Measurements from ENCODE around the gene CBLB. TPM values are rescaled to one million over a fixed set of nuclear protein-coding genes. Genes with fewer than 3 reads are reported as not detected.

Gene CBLB
- total RNA-seq, 1 experiment from 2014 or later, result 8.6 TPM

DNA sequence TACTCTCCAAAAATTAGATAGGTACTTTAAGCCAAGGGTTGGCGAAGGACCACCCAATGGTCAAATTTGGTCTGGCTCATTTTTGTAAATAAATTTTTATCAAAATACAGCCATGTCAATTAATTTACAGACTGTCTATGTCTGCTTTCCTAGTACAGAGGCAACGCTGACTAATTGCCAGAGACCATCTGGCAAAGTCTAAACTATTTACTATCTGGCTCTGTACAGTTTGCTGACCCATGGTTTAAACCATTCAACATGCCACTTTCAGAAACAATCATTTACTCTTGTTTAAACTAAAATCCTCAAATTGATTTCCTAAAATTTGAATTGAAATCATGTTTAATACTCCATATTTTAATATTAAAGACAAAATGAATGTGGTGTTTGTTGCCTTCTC is 25.9 kb downstream of the CBLB start:
- H3K9me3 ChIP-seq (ENCODE audit: control insufficient read depth, insufficient read depth, low read depth, low read length), result no peaks in the 10 kb centered on the region
- H3K27ac ChIP-seq (ENCODE audit: low read length), result no peak overlapping the region
- no peaks in the 10 kb centered on the region for H3K27me3 ChIP-seq (ENCODE audit: control insufficient read depth, insufficient read depth, low read length)
- DNase-seq (ENCODE audit: low read depth, low spot score) (no peak), ATAC-seq (no peak)
- no peaks in the 10 kb centered on the region for H3K36me3 ChIP-seq (ENCODE audit: control insufficient read depth, insufficient read depth, low read length)
- H3K4me1 ChIP-seq (ENCODE audit: control insufficient read depth, insufficient read depth, low read length), result no peaks in the 10 kb centered on the region; the same call in 1 of the 2 replicates
- no TSS peak for BruUV-seq (replicated peaks)
- in situ Hi-C loops (cut with HindIII; ENCODE audit: low pct_unique_long_range_greater_than_20kb, low sequenced_read_pairs), result no loop called here
- TF ChIP-seq CTCF (IDR thresholded peaks at IDR 0.05), result no peak
- no peak for TF ChIP-seq TCF7L2 (IDR thresholded peaks at IDR 0.05; ENCODE audit: low read depth, low read length)
- TF ChIP-seq SIN3A (IDR thresholded peaks at IDR 0.05; ENCODE audit: borderline replicate concordance, insufficient read depth, low read depth, low read length), result no peak
- TF ChIP-seq POLR2AphosphoS5 (IDR thresholded peaks at IDR 0.05; ENCODE audit: low read depth, low read length), result no peak
- TF ChIP-seq REST (IDR thresholded peaks at IDR 0.05; ENCODE audit: insufficient read depth in 1 of 2, low read depth in 2 of 2, low read length in 1 of 2), result no peak
- POLR2A ChIA-PET, result no interaction called here
- intact Hi-C loops (cut with micrococcal nuclease; ENCODE audit: unreplicated experiment), result no loop called here
- no peak overlapping the region for H3K4me3 ChIP-seq (ENCODE audit: low read depth in 2 of 2, low read length in 2 of 2)
- CTCF ChIA-PET, result no interaction called here

GRCh38 chr3:105842449-105842848 is 26.4 kb downstream of the CBLB start:
- ChIA-PET POLR2A (no interaction called here), CTCF (no interaction called here)
- Histone ChIP-seq H3K36me3 (ENCODE audit: control insufficient read depth, insufficient read depth, low read length) (no peaks in the 10 kb centered on the region), H3K27ac (ENCODE audit: low read length) (no peak overlapping the region), H3K4me3 (ENCODE audit: low read depth in 2 of 2, low read length in 2 of 2) (no peak overlapping the region), H3K4me1 (ENCODE audit: control insufficient read depth, insufficient read depth, low read length) (no peaks in the 10 kb centered on the region; the same call in 1 of the 2 replicates), H3K9me3 (ENCODE audit: control insufficient read depth, insufficient read depth, low read depth, low read length) (no peaks in the 10 kb centered on the region), H3K27me3 (ENCODE audit: control insufficient read depth, insufficient read depth, low read length) (no peaks in the 10 kb centered on the region)
- in situ Hi-C loops (cut with HindIII; ENCODE audit: low pct_unique_long_range_greater_than_20kb, low sequenced_read_pairs), result no loop called here
- intact Hi-C loops (cut with micrococcal nuclease; ENCODE audit: unreplicated experiment), result no loop called here
- DNase-seq (ENCODE audit: low read depth, low spot score), result no peak
- no peak for TF ChIP-seq CTCF (IDR thresholded peaks at IDR 0.05)
- no peak for TF ChIP-seq SIN3A (IDR thresholded peaks at IDR 0.05; ENCODE audit: borderline replicate concordance, insufficient read depth, low read depth, low read length)
- no peak for TF ChIP-seq POLR2AphosphoS5 (IDR thresholded peaks at IDR 0.05; ENCODE audit: low read depth, low read length)
- TF ChIP-seq REST (IDR thresholded peaks at IDR 0.05; ENCODE audit: insufficient read depth in 1 of 2, low read depth in 2 of 2, low read length in 1 of 2), result no peak
- TF ChIP-seq TCF7L2 (IDR thresholded peaks at IDR 0.05; ENCODE audit: low read depth, low read length), result no peak
- BruUV-seq (replicated peaks), result no TSS peak
- ATAC-seq, result no peak
